Type B pancreatic cell (in vitro differentiated cells): ENCODE data around the gene SLC26A8. TPM values are rescaled to one million over a fixed set of nuclear protein-coding genes. Genes with fewer than 3 reads are reported as not detected.

Experiments used
- DNase-seq: peaks from one replicate; pipeline ENCODE4 v3.0.0; 2021; ENCODE audit warnings: mixed read lengths; ENCODE audit not compliant: unreplicated experiment; ENCODE audit errors: extremely low spot score
- H3K27ac Mint-ChIP-seq: 2 replicates; pipeline ENCODE4 v1.8.0; 2021; ENCODE audit warnings: mild to moderate bottlenecking, mixed read lengths
- H3K27me3 Mint-ChIP-seq: 2 replicates; pipeline ENCODE4 v1.8.0; 2021; ENCODE audit warnings: mixed read lengths
- H3K36me3 Mint-ChIP-seq: 2 replicates; pipeline ENCODE4 v1.8.0; 2021; ENCODE audit warnings: mixed read lengths
- H3K4me1 Mint-ChIP-seq: one replicate; pipeline ENCODE4 v1.8.0; 2021; ENCODE audit warnings: mixed read lengths; ENCODE audit not compliant: unreplicated experiment
- H3K4me3 Mint-ChIP-seq: 2 replicates; pipeline ENCODE4 v1.8.0; 2021; ENCODE audit warnings: mild to moderate bottlenecking, mixed read lengths
- H3K9me3 Mint-ChIP-seq: 2 replicates; pipeline ENCODE4 v1.8.0; 2021; ENCODE audit warnings: mixed read lengths
- CTCF ChIP-seq: fragments of 200-600 bp; sonication (generic); conservative IDR thresholded peaks from 2 replicates; pipeline ENCODE4 v1.5.0; 2021; ENCODE audit warnings: antibody characterized with exemption, mild to moderate bottlenecking
- total RNA-seq: library from RNA; stranded (reverse); gene quantifications from 2 replicates; pipeline ENCODE4 v1.2.1, GENCODE V29; 2021; ENCODE audit warnings: low replicate concordance

SLC26A8 gene
- total RNA-seq, 1 donor from 2014 or later: not detected

GRCh38 chr6:35898003-35898402 is 126.4 kb downstream of the SLC26A8 start:
- H3K4me1 Mint-ChIP-seq: peaks cover 24% of the 10 kb centered on the region
- H3K9me3 Mint-ChIP-seq: peaks cover 14% of the 10 kb centered on the region
- TF ChIP-seq CTCF: no peak
- H3K27ac Mint-ChIP-seq: no peak overlapping the region
- DNase-seq: no peak
- H3K27me3 Mint-ChIP-seq: no peaks in the 10 kb centered on the region
- no peak overlapping the region for H3K4me3 Mint-ChIP-seq
- H3K36me3 Mint-ChIP-seq: peaks cover 43% of the 10 kb centered on the region

- Mint-ChIP-seq H3K27ac (no peak overlapping the region), H3K36me3 (peaks cover 44% of the 10 kb centered on the region), H3K4me1 (peaks cover 25% of the 10 kb centered on the region), H3K27me3 (no peaks in the 10 kb centered on the region), H3K9me3 (peaks cover 14% of the 10 kb centered on the region), H3K4me3 (no peak overlapping the region)
- no peak for DNase-seq
- TF ChIP-seq CTCF: no peak
Measured at GRCh38 chr6:35897486-35897885, 127.0 kb downstream of the SLC26A8 start.

- Mint-ChIP-seq H3K27ac (peak overlapping the region; percentile 7), H3K4me1 (peaks cover 25% of the 10 kb centered on the region), H3K27me3 (no peaks in the 10 kb centered on the region), H3K36me3 (peaks cover 44% of the 10 kb centered on the region), H3K4me3 (no peak overlapping the region), H3K9me3 (peaks cover 14% of the 10 kb centered on the region)
- TF ChIP-seq CTCF: no peak
- no peak for DNase-seq
Measured at GRCh38 chr6:35897036-35897435, 127.4 kb downstream of the SLC26A8 start.

- Mint-ChIP-seq H3K27ac (peak overlapping the region; percentile 94), H3K4me1 (peaks cover 25% of the 10 kb centered on the region), H3K4me3 (peak overlapping the region; percentile 53), H3K36me3 (peaks cover 41% of the 10 kb centered on the region), H3K27me3 (no peaks in the 10 kb centered on the region), H3K9me3 (peaks cover 14% of the 10 kb centered on the region)
- TF ChIP-seq CTCF: no peak
- no peak for DNase-seq
Measured at GRCh38 chr6:35896228-35896627, 128.2 kb downstream of the SLC26A8 start.

GRCh38 chr6:35895560-35895959 is 128.9 kb downstream of the SLC26A8 start:
- Mint-ChIP-seq H3K27me3 (no peaks in the 10 kb centered on the region), H3K4me3 (peak overlapping the region; percentile 53), H3K27ac (peak overlapping the region; percentile 94), H3K9me3 (peaks cover 14% of the 10 kb centered on the region), H3K4me1 (peaks cover 25% of the 10 kb centered on the region), H3K36me3 (peaks cover 40% of the 10 kb centered on the region)
- TF ChIP-seq CTCF: no peak
- DNase-seq: no peak

- Mint-ChIP-seq H3K9me3 (peaks cover 14% of the 10 kb centered on the region), H3K36me3 (peaks cover 33% of the 10 kb centered on the region), H3K27me3 (no peaks in the 10 kb centered on the region), H3K27ac (peak overlapping the region; percentile 65), H3K4me3 (peak overlapping the region; percentile 4), H3K4me1 (peaks cover 25% of the 10 kb centered on the region)
- no peak for TF ChIP-seq CTCF
- no peak for DNase-seq
Measured at GRCh38 chr6:35894776-35895175, 129.7 kb downstream of the SLC26A8 start.
